PC-9 (cell line): ENCODE results near the gene SLC6A3. TPM values are rescaled to one million over a fixed set of nuclear protein-coding genes. Genes with fewer than 3 reads are reported as not detected.

Source experiments
- BruUV-seq: library from RNA; stranded (reverse); fragments of 400-500 nt; replicated peaks from 2 replicates; lab custom pipeline; 2021; lab: Mats Ljungman, UMichigan
- CTCF ChIA-PET: fragments of 300-600 bp; sonication (Branson Sonifier 250); formaldehyde crosslinking; loops from one replicate; lab custom pipeline; 2022; ENCODE audit warnings: antibody characterized with exemption; lab: Charles Lee
- POLR2A ChIA-PET: fragments of 300-600 bp; sonication (Branson Sonifier 250); formaldehyde crosslinking; loops from one replicate; lab custom pipeline; 2022; ENCODE audit warnings: antibody characterized with exemption; ENCODE audit not compliant: unreplicated experiment; lab: Charles Lee
- DNase-seq, 2 experiments: peaks; one replicate each; pipeline versions ENCODE4 v3.0.0 to v3.0.0-alpha.2; 2015 to 2022; ENCODE audit warnings: mixed read lengths in 1 of 2
- H2AFZ ChIP-seq: fragments of 200-600 bp; sonication (generic); 2 replicates; pipeline ENCODE4 v1.8.1; 2017; ENCODE audit warnings: antibody characterized with exemption
- H3F3A ChIP-seq: fragments of 200-600 bp; sonication (generic); 2 replicates; pipeline ENCODE4 v1.8.1; 2017; ENCODE audit warnings: antibody characterized with exemption, mild to moderate bottlenecking, low read depth; ENCODE audit not compliant: insufficient read depth
- H3K27ac ChIP-seq: fragments of 200-600 bp; sonication (generic); 2 replicates; pipeline ENCODE4 v1.6.1; 2016; ENCODE audit warnings: mixed run types
- H3K27me3 ChIP-seq: fragments of 200-600 bp; sonication (generic); 2 replicates; pipeline ENCODE4 v1.6.1; 2016; ENCODE audit warnings: low read depth, mixed run types; ENCODE audit not compliant: insufficient read depth
- H3K36me3 ChIP-seq: fragments of 200-600 bp; sonication (generic); 2 replicates; pipeline ENCODE4 v1.6.1; 2016; ENCODE audit warnings: low read depth, mixed run types
- H3K4me1 ChIP-seq: fragments of 200-600 bp; sonication (generic); replicated peaks from 2 replicates; pipeline ENCODE4 v1.6.1; 2016; ENCODE audit warnings: mixed run types; ENCODE audit not compliant: insufficient read depth
- H3K4me2 ChIP-seq: fragments of 200-600 bp; sonication (generic); 2 replicates; pipeline ENCODE4 v1.6.1; 2017; ENCODE audit warnings: mixed run types
- H3K4me3 ChIP-seq: fragments of 200-600 bp; sonication (generic); 2 replicates; pipeline ENCODE4 v1.6.1; 2016; ENCODE audit warnings: mixed run types
- H3K79me2 ChIP-seq: fragments of 200-600 bp; sonication (generic); 2 replicates; pipeline ENCODE4 v1.6.1; 2017; ENCODE audit warnings: low read depth, mixed run types
- H3K9me2 ChIP-seq: fragments of 200-600 bp; sonication (generic); 2 replicates; pipeline ENCODE4 v1.8.1; 2017; ENCODE audit warnings: mild to moderate bottlenecking; ENCODE audit not compliant: insufficient read depth
- H3K9me3 ChIP-seq: fragments of 200-600 bp; sonication (generic); 2 replicates; pipeline ENCODE4 v1.8.1; 2016; ENCODE audit warnings: low read depth; ENCODE audit not compliant: insufficient read depth
- H4K20me1 ChIP-seq: fragments of 200-600 bp; sonication (generic); 2 replicates; pipeline ENCODE4 v1.8.1; 2017; ENCODE audit not compliant: insufficient read depth
- EZH2 ChIP-seq: fragments of 200-600 bp; sonication (generic); IDR thresholded peaks from 2 replicates; pipeline ENCODE4 v1.8.0; 2017; ENCODE audit warnings: antibody characterized with exemption, low read depth
- intact Hi-C: fragments of 100-400 bp; cut with micrococcal nuclease; formaldehyde crosslinking; loops from one replicate; pipeline ENCODE4 v1.10.0; 2022; ENCODE audit not compliant: unreplicated experiment
- total RNA-seq: library from RNA; stranded (reverse); gene quantifications from 2 replicates; pipeline ENCODE4 v1.2.3, GENCODE V29; 2021
- TF ChIP-seq, protein P1 (sequence below): fragments of 200-600 bp; sonication (generic); conservative IDR thresholded peaks from 2 replicates; pipeline ENCODE4 v1.6.1; 2017; ENCODE audit warnings: mixed run types, antibody characterized with exemption, mild to moderate bottlenecking, moderate library complexity

Gene SLC6A3
- total RNA-seq, 1 experiment from 2014 or later: not detected

DNA sequence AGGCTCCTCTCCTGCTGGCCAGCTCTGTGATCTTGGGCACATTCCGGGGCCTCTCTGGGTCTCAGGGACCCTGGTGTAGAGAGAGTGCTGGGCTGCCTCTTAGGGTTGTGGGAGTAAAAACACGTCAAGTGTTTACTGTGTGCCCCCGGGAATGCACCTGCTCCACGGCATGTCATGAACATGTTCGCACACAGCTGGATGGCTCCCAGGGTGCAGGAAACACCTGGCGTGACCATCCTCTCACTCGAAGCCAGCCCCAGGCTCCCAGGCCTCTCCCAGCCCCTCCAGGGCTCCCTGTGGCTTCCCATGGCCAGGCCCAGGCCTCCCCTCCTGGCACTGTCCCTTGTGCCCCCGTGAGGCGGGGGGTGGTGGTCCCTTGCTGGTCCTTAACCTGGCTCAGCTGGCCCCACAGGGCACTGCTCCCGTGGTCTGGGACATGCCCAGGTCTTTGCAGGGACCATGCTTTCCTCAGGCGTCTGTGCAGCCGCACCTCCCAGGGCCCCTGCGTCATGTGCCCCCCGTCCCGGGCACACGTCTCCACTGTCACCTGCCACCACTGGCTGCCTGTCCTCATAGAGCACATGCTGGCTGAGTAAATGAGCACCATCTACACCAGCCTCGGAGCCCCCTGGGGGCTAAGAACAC is 44.9 kb downstream of the SLC6A3 start:
- TF ChIP-seq EZH2: no peak
- TF ChIP-seq, protein P1, sequence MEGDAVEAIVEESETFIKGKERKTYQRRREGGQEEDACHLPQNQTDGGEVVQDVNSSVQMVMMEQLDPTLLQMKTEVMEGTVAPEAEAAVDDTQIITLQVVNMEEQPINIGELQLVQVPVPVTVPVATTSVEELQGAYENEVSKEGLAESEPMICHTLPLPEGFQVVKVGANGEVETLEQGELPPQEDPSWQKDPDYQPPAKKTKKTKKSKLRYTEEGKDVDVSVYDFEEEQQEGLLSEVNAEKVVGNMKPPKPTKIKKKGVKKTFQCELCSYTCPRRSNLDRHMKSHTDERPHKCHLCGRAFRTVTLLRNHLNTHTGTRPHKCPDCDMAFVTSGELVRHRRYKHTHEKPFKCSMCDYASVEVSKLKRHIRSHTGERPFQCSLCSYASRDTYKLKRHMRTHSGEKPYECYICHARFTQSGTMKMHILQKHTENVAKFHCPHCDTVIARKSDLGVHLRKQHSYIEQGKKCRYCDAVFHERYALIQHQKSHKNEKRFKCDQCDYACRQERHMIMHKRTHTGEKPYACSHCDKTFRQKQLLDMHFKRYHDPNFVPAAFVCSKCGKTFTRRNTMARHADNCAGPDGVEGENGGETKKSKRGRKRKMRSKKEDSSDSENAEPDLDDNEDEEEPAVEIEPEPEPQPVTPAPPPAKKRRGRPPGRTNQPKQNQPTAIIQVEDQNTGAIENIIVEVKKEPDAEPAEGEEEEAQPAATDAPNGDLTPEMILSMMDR: no peak
- no peak overlapping the region for H3K4me2 ChIP-seq
- no peaks in the 10 kb centered on the region for H3K36me3 ChIP-seq
- H4K20me1 ChIP-seq: peaks cover 7% of the 10 kb centered on the region
- no peak overlapping the region for H3K4me3 ChIP-seq
- ChIA-PET POLR2A (no interaction called here), CTCF (no interaction called here)
- no peaks in the 10 kb centered on the region for H3K9me2 ChIP-seq
- intact Hi-C loops: no loop called here
- H3K4me1 ChIP-seq: no peaks in the 10 kb centered on the region
- no peaks in the 10 kb centered on the region for H3K79me2 ChIP-seq
- DNase-seq: no peak
- no peak overlapping the region for H2AFZ ChIP-seq
- no peak overlapping the region for H3K27ac ChIP-seq
- BruUV-seq: no TSS peak
- no peaks in the 10 kb centered on the region for H3K9me3 ChIP-seq
- peaks cover 99% of the 10 kb centered on the region for H3K27me3 ChIP-seq
- no peaks in the 10 kb centered on the region for H3F3A ChIP-seq

DNA sequence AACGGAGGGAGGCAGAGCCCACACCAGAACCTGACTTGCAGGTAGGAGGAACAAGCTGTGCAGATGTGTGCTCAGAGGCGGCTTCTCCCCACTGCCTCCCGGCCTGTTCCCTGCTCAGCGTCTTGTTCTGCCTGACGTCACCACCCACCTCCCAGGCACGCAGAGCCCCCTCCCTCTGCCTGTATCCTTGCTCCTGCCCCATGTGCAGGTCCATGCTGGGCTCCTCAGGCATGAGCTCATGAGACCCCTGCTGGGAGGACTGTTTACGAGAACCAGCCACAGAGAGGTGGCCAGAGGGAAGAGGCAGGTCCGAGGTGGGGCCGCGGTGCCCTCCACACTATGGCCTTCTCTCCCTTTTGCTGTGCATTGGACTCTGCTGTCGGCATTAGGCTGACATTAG is 45.5 kb downstream of the SLC6A3 start:
- DNase-seq: no peak
- Histone ChIP-seq H3K9me3 (no peaks in the 10 kb centered on the region), H3K79me2 (no peaks in the 10 kb centered on the region), H4K20me1 (peaks cover 7% of the 10 kb centered on the region), H3K4me2 (no peak overlapping the region), H2AFZ (no peak overlapping the region), H3K36me3 (no peaks in the 10 kb centered on the region), H3K27ac (no peak overlapping the region), H3K4me1 (no peaks in the 10 kb centered on the region), H3F3A (no peaks in the 10 kb centered on the region), H3K4me3 (no peak overlapping the region), H3K27me3 (peaks cover 99% of the 10 kb centered on the region), H3K9me2 (no peaks in the 10 kb centered on the region)
- ChIA-PET CTCF (interaction anchor here (0.6 kb wide), 1 partner anchor 9 kb away, joined by 14 read pairs; no protein-coding TSS in a partner anchor), POLR2A (no interaction called here)
- intact Hi-C loops: no loop called here
- BruUV-seq: no TSS peak
- TF ChIP-seq, protein P1: no peak
- no peak for TF ChIP-seq EZH2

DNA sequence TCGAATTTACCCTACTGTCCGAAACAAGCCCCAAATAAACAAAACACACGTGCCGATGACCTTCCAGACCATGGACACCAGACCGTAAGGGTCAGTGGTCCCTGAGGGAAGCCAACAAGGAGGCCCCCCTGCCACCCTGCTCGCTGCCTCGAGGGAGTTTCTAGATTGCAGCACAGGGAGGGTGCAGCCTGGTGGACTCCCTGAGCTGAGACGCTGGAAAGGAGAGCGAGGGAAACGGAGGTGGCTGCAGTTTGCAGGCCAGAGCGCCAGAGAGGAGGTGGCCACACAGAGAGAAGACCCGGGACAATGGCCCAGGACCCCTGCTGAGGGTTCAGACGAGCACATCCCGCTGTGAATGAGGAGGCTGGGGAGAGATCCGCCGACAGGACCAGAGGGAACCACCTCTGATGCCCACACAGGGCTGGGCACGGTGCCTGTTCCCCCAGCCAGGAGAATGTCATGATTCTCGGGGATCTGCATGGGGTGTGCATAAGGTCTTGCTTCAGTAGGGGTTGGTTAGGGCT is 48.9 kb downstream of the SLC6A3 start:
- no peaks in the 10 kb centered on the region for H3K9me2 ChIP-seq
- no peak overlapping the region for H3K4me3 ChIP-seq
- no TSS peak for BruUV-seq
- no peaks in the 10 kb centered on the region for H3K4me1 ChIP-seq
- no peak for DNase-seq
- no peak for TF ChIP-seq EZH2
- H3K27ac ChIP-seq: no peak overlapping the region
- POLR2A ChIA-PET: no interaction called here
- intact Hi-C loops: no loop called here
- no peaks in the 10 kb centered on the region for H3K79me2 ChIP-seq
- H2AFZ ChIP-seq: no peak overlapping the region
- peaks cover 99% of the 10 kb centered on the region for H3K27me3 ChIP-seq
- CTCF ChIA-PET: no interaction called here
- no peaks in the 10 kb centered on the region for H3K36me3 ChIP-seq
- H4K20me1 ChIP-seq: peaks cover 4% of the 10 kb centered on the region
- no peak overlapping the region for H3K4me2 ChIP-seq
- H3F3A ChIP-seq: no peaks in the 10 kb centered on the region
- H3K9me3 ChIP-seq: no peaks in the 10 kb centered on the region
